K562 (cell line): ENCODE results near the gene ITGAE.

Experiments used
- BRF2 ChIP-seq: IDR thresholded peaks from 3 replicates; pipeline ENCODE4 v1.6.1; 2011; ENCODE audit warnings: borderline replicate concordance, mild to moderate bottlenecking; ENCODE audit not compliant: insufficient read length, insufficient read depth
- CTCF ChIP-seq, 3 experiments: IDR thresholded peaks in 2 of 3; conservative IDR thresholded peaks in 1 of 3; 2 replicates each; pipeline ENCODE4 v1.5.1; 2011 to 2012; ENCODE audit warnings: low read length in 3 of 3, mild to moderate bottlenecking in 3 of 3, control low read depth in 2 of 3, improper control_type of control experiment in 1 of 3, inconsistent platforms in 1 of 3, low read depth in 1 of 3, mixed read lengths in 1 of 3, moderate library complexity in 1 of 3; ENCODE audit not compliant: insufficient read depth in 2 of 3
- FOS ChIP-seq: IDR thresholded peaks from 3 replicates; pipeline ENCODE4 v1.6.1; 2011; ENCODE audit not compliant: insufficient read length; ENCODE audit errors: extremely low read depth
- FOXM1 ChIP-seq, 2 experiments: fragments of 450-650 bp in 1 of 2; sonication (generic) in 1 of 2; formaldehyde crosslinking in 1 of 2; IDR thresholded peaks; 2 replicates each; pipeline versions ENCODE4 v1.6.1 to v1.9.0; 2017 to 2022; ENCODE audit warnings: low read depth in 2 of 2, mild to moderate bottlenecking in 2 of 2, missing genetic modification reagents in 1 of 2, moderate library complexity in 1 of 2
- POLR2A ChIP-seq: fragments of 450-650 bp; conservative IDR thresholded peaks from 2 replicates; pipeline ENCODE4 v1.6.1; 2016
- RAD21 ChIP-seq, 2 experiments: fragments of 250-450 bp in 1 of 2; fragments of 450-650 bp in 1 of 2; sonication (Bioruptor Pico) in 1 of 2; formaldehyde crosslinking in 1 of 2; IDR thresholded peaks in 1 of 2; conservative IDR thresholded peaks in 1 of 2; 2 replicates each; pipeline versions ENCODE4 v1.4.0 to v1.8.0; 2020 to 2022; ENCODE audit warnings: mild to moderate bottlenecking in 2 of 2, moderate library complexity in 1 of 2
- REST ChIP-seq, 2 experiments: fragments of 450-650 bp; formaldehyde crosslinking in 1 of 2; IDR thresholded peaks; 2 replicates each; pipeline versions ENCODE4 v1.4.0 to v1.6.1; 2014 to 2020; ENCODE audit warnings: mild to moderate bottlenecking in 2 of 2, borderline replicate concordance in 1 of 2, low read depth in 1 of 2
- RUNX1 ChIP-seq: sonication (generic); IDR thresholded peaks from 2 replicates; pipeline ENCODE4 v1.6.1; 2016; ENCODE audit warnings: antibody characterized with exemption, low read depth
- TARDBP ChIP-seq: fragments of 450-650 bp; IDR thresholded peaks from 2 replicates; pipeline ENCODE4 v1.6.1; 2016
- TRIM24 ChIP-seq, 2 experiments: fragments of 450-650 bp; IDR thresholded peaks; 2 replicates each; pipeline ENCODE4 v1.6.1; 2016
- ZNF518B ChIP-seq: fragments of 250-450 bp; sonication (Bioruptor Pico); IDR thresholded peaks from 2 replicates; pipeline ENCODE4 v1.5.0; 2021; ENCODE audit warnings: mild to moderate bottlenecking, moderate library complexity
- ZNF561 ChIP-seq: fragments of 450-650 bp; formaldehyde crosslinking; conservative IDR thresholded peaks from 2 replicates; pipeline ENCODE4 v1.4.0; 2020; ENCODE audit warnings: mild to moderate bottlenecking, moderate library complexity
- ZNF707 ChIP-seq: fragments of 250-450 bp; sonication (Bioruptor Pico); conservative IDR thresholded peaks from 2 replicates; pipeline ENCODE4 v1.8.0; 2022; ENCODE audit warnings: inconsistent platforms, mild to moderate bottlenecking, moderate library complexity
- ZNF785 ChIP-seq: fragments of 250-450 bp; sonication (Bioruptor Pico); IDR thresholded peaks from 2 replicates; pipeline ENCODE4 v1.4.0; 2020; ENCODE audit warnings: mild to moderate bottlenecking

GRCh38 chr17:3755335-3756030 lies 45.5 kb downstream of the ITGAE start:
- TF ChIP-seq ZNF707 (CRISPR knock-in tag) (no peak), POLR2A (no peak), FOXM1 (IDR thresholded peaks at IDR 0.05; ENCODE audit: low read depth) (no peak), FOXM1 (CRISPR knock-in tag; IDR thresholded peaks at IDR 0.05; ENCODE audit: low read depth) (no peak), TARDBP (no peak), ZNF785 (CRISPR knock-in tag) (no peak), ZNF561 (CRISPR knock-in tag) (no peak), RAD21 (CRISPR knock-in tag; conservative IDR thresholded peaks at IDR 0.05 in 1 of 2, IDR thresholded peaks at IDR 0.05 in 1 of 2) (no peak), CTCF (IDR thresholded peaks at IDR 0.05 in 2 of 3, conservative IDR thresholded peaks at IDR 0.05 in 1 of 3; ENCODE audit: insufficient read depth in 2 of 3, low read depth in 1 of 3, low read length in 3 of 3) (no peak), BRF2 (no peak), RUNX1 (no peak), FOS (no peak), REST (IDR thresholded peaks at IDR 0.05; ENCODE audit: borderline replicate concordance) (no peak), REST (CRISPR knock-in tag; IDR thresholded peaks at IDR 0.05; ENCODE audit: low read depth) (no peak), ZNF518B (CRISPR knock-in tag) (no peak), TRIM24 (IDR thresholded peaks at IDR 0.05) (no peak)
